Measurements from ENCODE around the gene THUMPD2. TPM values are rescaled to one million over a fixed set of nuclear protein-coding genes. Genes with fewer than 3 reads are reported as not detected.
"Not testable (repeated sequence)": the region's sequence is repeated elsewhere in the genome, so short reads cannot be mapped to it uniquely, and the experiment has no call there.

THUMPD2 gene
- total and polyA plus RNA-seq, 7 donors: 4.2 to 15.5 (median 9.0) TPM

GRCh38 chr2:39805936-39806608 lies 27.0 kb upstream of the THUMPD2 start:
- no peak for DNase-seq
- 65 to 69% methylated on average over 4 of the region's 4 CpGs for WGBS, 2 donors
- TF ChIP-seq EP300 (IDR thresholded peaks at IDR 0.05) (no peak), POLR2AphosphoS5 (IDR thresholded peaks at IDR 0.05) (no peak), POLR2A (IDR thresholded peaks at IDR 0.05) (no peak), CTCF (IDR thresholded peaks at IDR 0.05) (no peak)
- no peak overlapping the region for H3K4me3 ChIP-seq
- no peaks in the 10 kb centered on the region for H3K27me3 ChIP-seq
- no peaks in the 10 kb centered on the region for H3K4me1 ChIP-seq
- peaks cover 0 to 11% (median 0%) of the 10 kb centered on the region in 4 donors for H3K9me3 ChIP-seq
- no peak overlapping the region for H3K27ac ChIP-seq
- intact Hi-C loops (cut with DNase I): no loop called here
- no peaks in the 10 kb centered on the region for H3K36me3 ChIP-seq

DNA sequence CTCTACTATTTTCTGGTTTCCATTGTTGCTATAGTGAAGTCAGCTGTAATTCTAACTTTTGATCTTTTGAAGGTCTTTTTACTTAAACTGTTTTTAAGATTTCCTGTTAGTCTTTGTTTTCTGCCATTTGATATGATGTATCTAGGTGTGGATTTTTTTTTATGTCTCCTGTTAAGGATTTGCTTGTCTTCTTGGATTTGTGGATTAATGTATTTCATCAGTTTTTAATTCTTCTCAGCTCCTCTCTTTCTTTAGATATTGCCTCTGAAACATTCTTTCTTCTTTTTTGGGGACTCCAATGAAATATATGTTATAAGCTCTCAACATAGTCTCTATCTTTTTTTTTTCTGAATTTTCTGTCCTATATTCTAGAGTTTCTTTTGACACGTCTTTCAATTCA lies 24.8 kb upstream of the THUMPD2 start:
- intact Hi-C loops (cut with DNase I): no loop called here
- Histone ChIP-seq H3K9me3 (peaks cover 0 to 11% (median 0%) of the 10 kb centered on the region in 4 donors), H3K4me1 (no peaks in the 10 kb centered on the region), H3K36me3 (no peaks in the 10 kb centered on the region), H3K27ac (no peak overlapping the region), H3K27me3 (no peaks in the 10 kb centered on the region), H3K4me3 (no peak overlapping the region)
- WGBS, 2 donors: 92 to 94% methylated on average over 1 of the region's 1 CpG
- no peak for TF ChIP-seq POLR2A (IDR thresholded peaks at IDR 0.05)
- no peak for TF ChIP-seq CTCF (IDR thresholded peaks at IDR 0.05)
- no peak for TF ChIP-seq EP300 (IDR thresholded peaks at IDR 0.05)
- no peak for TF ChIP-seq POLR2AphosphoS5 (IDR thresholded peaks at IDR 0.05)
- no peak for DNase-seq

DNA sequence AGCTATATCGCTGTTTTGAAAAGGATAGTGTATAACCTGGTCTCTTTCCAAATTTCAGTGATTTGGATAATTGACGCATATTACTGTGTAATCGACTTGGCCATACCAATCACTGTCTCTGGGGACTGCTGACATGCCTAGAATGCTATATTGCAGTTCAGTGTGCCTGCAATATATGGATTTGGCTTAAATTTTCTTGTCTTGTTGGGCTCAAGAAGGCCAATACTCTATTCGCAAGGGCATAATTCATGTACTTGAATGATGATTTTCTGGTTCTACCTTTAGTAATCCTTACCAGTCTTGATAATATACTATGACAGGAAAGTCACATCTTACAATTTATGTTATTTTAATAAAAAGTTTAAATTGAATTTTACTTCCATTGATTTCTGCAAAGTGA lies 21.7 kb upstream of the THUMPD2 start:
- TF ChIP-seq POLR2AphosphoS5 (IDR thresholded peaks at IDR 0.05) (no peak), POLR2A (IDR thresholded peaks at IDR 0.05) (no peak), EP300 (IDR thresholded peaks at IDR 0.05) (no peak), CTCF (IDR thresholded peaks at IDR 0.05) (no peak)
- no peak overlapping the region for H3K4me3 ChIP-seq
- no peaks in the 10 kb centered on the region for H3K36me3 ChIP-seq
- H3K4me1 ChIP-seq: no peaks in the 10 kb centered on the region
- no peaks in the 10 kb centered on the region for H3K27me3 ChIP-seq
- intact Hi-C loops (cut with DNase I): no loop called here
- peaks cover 0 to 11% (median 0%) of the 10 kb centered on the region in 4 donors for H3K9me3 ChIP-seq
- WGBS, 2 donors: 94 to 96% methylated on average over 4 of the region's 4 CpGs
- DNase-seq: no peak
- no peak overlapping the region for H3K27ac ChIP-seq

GRCh38 chr2:39796134-39796533 lies 17.1 kb upstream of the THUMPD2 start:
- WGBS, 2 donors: 95 to 97% methylated on average over 1 of the region's 1 CpG
- DNase-seq: no peak
- Histone ChIP-seq H3K36me3 (no peaks in the 10 kb centered on the region), H3K4me1 (no peaks in the 10 kb centered on the region), H3K27ac (no peak overlapping the region), H3K27me3 (no peaks in the 10 kb centered on the region), H3K9me3 (no peaks in the 10 kb centered on the region), H3K4me3 (no peak overlapping the region)
- TF ChIP-seq EP300 (IDR thresholded peaks at IDR 0.05): no peak
- TF ChIP-seq POLR2A (IDR thresholded peaks at IDR 0.05): no peak
- intact Hi-C loops (cut with DNase I): no loop called here

DNA sequence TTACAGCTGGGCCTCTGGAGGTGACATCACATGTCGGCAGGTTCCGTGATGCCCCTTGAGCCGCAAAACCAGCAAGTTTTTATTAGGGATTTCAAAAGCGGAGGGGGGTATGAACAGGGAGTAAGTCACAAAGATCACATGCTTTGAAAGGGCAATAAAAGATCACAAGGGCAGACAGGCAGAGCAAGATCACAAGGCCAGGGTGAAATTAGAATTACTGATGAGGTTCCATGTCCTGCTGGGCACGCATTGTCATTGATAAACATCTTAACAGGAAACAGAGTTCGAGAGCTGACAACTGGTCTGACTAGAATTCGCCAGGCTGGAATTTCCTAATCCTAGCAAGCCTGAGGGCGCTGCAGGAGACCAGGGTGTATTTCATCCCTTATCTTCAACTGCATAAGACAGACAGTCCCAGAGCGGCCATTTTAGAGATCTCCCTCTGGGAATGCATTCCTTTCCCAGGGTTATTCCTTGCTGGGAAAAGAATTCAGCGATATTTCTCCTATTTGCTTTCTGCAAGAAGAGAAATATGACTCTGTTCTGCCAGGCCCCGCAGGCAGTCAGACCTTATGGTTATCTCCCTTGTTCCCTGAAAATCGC lies 11.3 kb upstream of the THUMPD2 start:
- H3K9me3 ChIP-seq; DNase-seq; H3K4me1 ChIP-seq; H3K27ac ChIP-seq; H3K4me3 ChIP-seq; intact Hi-C loops (cut with DNase I); H3K36me3 ChIP-seq; H3K27me3 ChIP-seq: not testable (repeated sequence)
- WGBS, 2 donors: 84 to 86% methylated on average over 12 of the region's 12 CpGs

Data from sigmoid colon (tissue), 7 donors.